GM19025 (cell line): ENCODE measurements around the gene GNS.
A peak's percentile ranks its signal among the peaks of the same experiment; 100 is the strongest.

Source experiments
- ATAC-seq: cut with Tn5 transposase; IDR thresholded peaks from one replicate; pipeline ENCODE4 v1.9.1; 2021; ENCODE audit warnings: mild to moderate bottlenecking, low read depth, moderate library complexity; ENCODE audit not compliant: unreplicated experiment

GNS gene

DNA sequence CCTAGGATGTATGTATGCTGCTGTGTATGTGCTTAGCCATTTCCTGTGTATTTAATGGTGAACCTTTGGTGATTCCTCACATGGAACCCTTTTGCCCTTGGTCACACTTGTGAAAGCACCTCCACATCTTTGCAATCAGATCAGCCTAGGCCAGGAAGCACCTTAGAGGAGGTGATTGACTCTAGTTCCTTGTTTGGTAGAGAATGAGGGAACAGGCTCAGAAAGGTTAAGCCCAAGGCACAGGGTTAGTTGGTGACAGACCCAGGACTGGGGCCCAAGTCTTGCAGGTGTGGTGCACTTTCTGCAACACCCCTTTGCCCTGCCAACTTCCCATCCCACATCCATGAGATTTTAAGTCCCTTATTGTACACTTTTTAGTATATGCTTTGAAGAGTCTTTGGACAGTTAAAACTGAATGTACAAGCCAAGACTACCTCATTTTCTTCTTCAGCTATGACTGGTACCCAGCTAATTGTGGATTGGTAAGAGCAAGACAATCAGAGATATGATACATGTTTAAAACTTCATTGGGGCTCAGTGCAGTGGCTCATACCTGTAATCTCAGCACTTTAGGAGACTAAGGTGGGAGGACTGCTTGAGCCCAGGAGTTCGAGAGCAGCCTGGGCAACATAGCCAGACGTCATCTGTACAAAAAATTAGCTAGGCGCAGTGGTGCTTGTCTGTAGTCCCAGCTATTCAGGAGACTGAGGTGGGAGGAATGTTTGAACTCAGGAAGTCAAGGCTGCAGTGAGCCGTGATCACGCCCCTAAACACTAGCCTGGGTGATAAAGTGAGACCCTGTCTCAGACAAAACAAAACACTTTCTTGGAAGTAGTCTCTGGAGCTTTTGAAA lies 77.8 kb downstream of the GNS start:
- no peak for ATAC-seq

DNA sequence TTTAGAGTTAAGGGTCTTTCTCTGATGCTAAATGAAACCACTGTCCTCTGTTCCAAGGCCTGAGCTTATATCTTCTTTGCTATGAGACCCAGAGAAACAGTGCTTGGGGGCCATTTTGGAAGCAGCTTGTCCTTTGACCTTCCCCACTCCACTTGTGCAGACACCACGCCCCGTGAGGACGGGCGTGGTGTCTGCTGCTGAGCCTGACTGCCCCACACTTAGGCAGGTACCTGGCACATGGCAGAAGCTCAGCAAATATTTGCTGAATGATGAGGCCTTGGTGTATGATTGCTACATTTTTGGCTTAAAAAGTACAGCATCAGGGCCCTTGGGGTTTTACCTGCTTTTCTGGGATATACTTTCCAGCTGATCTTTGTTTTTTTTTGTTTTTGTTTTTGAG lies 79.0 kb downstream of the GNS start:
- no peak for ATAC-seq

DNA sequence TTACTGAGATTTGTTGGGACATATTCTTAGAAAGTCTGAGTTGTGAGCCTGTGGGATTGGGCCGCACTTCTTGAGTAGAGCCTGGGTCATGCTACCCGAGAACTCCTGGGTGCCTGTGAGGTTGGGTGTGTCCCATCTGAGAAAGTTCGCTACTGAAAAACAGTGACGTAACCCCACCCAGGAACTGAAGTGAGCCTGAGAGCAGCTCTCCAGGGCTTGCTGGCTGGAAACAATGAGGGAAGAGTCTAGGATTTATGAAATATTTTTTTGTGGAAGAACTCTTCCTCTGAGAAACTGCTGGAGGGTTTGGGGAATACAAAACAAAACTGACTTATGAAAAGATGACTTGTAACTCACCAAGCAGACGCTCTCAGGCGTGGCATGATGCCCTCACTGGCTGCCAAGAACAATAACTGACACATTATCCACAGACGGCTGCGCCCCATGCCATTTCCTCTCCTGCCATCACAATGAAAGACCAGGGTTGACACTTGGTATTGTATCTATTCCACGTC lies 79.7 kb downstream of the GNS start:
- peak; percentile 49 for ATAC-seq

GRCh38 chr12:64678835-64679234 lies 80.4 kb downstream of the GNS start:
- no peak for ATAC-seq

DNA sequence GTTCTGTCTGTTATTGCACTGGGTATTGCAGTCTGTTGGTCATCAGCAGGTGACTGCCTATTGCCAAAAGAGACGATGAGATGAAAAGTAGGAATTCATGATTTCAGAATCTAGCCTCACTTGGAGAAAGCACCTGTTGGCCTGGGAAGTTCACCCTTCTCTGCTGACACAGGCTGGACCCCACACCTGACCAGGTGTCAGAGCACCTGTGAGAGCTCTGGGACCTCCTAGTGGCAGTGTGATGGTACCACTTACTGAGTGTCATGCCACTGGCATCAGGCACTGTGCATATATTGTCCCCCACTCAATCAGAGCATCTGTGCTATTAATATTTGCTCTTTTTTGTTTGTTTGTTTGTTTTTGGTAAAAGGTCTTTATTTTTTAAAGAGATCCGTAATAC lies 81.0 kb downstream of the GNS start:
- no peak for ATAC-seq

DNA sequence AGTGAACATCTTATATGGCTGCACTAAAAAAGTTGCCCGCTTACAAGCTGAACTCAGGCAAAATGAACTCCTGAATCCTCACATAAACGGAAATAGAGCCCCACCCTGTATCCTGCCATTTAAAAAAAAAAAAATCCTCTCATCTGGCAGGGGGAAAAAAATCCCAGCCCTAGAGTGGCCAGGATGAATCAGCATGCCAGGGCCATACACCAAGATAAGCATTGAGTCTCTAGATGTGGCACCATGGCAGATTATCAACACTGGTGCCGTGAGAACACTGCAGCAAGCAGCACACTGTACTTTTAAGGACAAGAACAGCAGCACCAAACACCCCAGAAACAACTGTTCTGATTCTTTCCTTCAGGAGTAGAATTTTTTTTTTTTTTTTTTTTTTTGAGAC lies 83.4 kb downstream of the GNS start:
- no peak for ATAC-seq

DNA sequence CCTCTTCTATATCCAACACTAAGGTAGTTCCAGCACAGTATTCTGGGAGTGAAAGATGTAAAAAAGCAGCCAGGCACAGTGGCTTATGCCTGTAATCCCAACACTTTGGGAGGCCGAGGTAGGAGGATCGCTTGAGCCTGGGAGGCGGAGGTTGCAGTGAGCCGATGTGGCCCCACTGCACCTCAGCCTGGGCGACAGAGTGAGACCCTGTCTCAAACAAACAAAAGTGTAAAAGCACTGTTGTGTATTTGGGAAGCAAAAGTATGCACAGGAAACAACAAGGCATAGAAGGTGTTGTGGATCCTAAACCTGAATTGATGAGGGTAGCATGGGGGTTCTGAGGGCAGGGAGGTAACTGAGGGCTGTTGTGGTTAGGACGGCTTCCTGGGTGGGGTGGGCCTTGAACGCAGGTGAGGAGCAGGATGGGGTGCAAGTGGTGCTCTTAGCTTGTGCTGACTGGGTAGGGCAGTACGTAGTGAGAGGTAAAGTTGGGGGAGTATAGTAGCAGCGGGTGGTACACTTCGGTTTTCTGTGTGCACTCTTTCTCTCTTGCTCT lies 84.8 kb downstream of the GNS start:
- no peak for ATAC-seq

- no peak for ATAC-seq
Observed at GRCh38 chr12:64673490-64674169, 85.6 kb downstream of the GNS start.

DNA sequence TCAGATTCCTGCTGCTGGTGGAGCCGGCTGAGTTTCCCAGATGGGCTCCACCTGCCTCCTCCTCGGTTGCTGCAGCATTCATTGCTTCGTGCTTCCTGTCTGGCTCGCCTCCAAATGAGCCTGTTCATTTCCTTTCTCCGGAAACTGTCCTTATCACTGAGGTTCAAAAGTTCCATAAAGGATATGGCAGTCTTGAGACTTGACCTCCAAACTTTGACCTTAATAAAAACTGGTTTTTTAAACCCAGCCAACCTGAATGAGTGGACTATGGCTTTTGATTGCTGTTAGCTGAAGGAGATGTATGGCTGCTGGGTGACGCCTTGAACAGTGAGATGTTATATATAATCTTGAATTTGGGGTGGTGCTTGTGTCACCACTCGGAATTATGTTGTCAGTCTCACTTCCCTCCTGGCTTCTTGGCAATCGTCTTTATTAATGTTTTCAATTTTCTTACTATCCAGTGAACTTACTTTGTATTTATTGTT lies 86.2 kb downstream of the GNS start:
- ATAC-seq = no peak

DNA sequence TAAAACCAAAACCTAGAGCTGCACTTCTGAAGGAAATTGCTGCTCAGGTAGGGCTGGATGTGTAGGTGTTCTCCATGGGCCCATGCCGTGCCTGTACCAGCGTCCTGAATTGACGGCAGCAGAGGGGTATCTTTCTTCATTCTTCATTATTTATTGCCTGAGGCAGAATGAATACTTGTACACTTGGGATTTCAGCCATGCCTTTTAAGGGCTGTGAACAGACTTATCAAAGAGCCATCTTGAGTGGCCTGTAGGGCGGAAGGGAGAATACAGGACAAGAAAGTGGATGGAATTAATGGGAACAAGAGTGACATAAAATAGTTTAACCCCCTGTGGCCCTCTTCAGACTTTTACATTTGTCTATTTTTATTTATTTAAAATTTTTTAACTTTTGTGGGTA lies 87.5 kb downstream of the GNS start:
- ATAC-seq = no peak

GRCh38 chr12:64670919-64671639 lies 88.1 kb downstream of the GNS start:
- ATAC-seq = no peak

- ATAC-seq = no peak
Observed at GRCh38 chr12:64670019-64670418, 89.2 kb downstream of the GNS start.

DNA sequence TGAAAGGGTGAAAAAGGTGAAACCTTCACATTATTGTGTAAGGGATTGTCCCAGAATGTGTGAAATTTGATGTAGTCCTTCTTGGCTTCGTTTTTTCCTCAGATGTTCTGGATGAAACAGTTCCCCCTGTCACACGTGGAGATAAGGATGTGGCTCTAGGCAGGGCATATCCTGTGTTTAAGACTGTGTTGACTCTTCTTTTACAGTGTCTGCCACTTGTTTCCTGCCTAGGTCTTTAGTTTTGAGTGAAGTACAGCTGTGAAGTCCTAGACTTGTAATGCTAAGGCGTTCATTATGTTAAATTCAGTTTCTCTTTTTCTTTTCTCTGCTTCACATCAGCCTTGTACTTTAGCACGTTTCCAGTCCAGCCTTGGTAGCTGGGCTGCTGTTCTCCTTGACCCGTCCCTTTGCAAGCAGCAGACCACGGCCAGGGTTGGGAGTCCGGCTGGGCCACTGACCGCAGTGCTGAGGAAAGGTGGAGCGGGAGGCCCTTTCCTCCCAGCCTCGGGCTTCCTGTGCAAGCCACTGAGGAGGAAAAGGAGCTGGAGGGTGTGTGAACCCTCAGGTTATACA lies 89.8 kb downstream of the GNS start:
- ATAC-seq = peak; percentile 76

DNA sequence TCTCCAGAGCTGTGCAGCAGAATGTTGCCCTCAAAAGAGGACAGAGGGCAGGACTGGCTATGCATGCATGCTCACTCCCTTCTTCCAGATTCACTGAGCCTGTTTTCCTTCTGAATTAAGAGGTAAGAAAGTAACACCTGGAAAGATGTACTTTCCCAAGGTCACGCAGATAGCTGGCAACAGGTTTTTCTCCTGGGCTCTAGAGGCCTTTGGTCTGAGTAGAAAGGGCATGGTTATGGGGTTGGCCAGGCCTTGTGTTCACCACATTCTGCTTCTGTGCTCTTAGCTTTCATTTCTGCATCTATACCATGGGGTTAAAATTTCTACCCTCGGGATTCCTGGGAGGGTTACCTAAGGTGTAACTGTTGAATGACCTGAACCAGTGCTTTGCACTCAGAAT lies 91.4 kb downstream of the GNS start:
- ATAC-seq = no peak

DNA sequence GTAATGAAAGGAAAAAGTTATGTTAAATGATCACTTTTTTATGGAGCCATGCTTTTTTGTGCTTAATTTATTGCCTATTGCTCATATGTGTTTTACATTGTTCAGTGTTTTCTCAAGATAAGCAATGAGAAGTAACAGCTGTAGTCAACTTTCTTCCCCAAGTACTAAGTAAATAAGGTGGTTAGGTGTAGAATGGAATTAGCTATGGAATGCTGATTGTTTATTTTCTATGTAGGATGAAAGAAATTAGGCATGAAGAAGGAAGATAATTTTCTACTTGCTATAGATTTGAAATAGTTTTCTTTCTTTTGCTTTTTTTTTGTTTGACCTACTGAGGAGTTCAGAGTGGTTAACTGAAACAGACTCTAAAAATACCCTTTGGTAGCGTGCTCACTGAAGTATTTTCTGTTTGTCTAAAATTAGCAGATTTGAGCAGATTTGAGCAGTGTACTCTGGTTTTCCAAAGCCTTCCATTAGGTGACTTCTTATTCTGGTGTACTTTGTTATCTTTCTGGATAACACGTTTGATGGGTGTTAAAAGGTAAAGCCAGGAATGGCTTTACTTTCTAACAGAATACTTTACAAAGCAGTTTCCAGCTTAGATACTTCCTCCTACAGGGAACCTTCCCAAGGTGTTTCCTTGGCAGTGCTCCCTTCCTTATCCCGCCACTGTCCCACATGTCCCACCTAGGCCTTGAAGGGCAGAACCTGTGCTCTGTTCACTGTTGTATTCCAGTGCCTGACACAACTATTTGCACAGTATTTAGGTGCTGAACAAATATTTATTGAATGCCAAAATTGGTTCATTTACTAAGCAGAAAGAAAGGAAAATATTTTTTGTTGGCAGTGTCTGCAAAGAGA lies 92.9 kb downstream of the GNS start:
- no peak for ATAC-seq

DNA sequence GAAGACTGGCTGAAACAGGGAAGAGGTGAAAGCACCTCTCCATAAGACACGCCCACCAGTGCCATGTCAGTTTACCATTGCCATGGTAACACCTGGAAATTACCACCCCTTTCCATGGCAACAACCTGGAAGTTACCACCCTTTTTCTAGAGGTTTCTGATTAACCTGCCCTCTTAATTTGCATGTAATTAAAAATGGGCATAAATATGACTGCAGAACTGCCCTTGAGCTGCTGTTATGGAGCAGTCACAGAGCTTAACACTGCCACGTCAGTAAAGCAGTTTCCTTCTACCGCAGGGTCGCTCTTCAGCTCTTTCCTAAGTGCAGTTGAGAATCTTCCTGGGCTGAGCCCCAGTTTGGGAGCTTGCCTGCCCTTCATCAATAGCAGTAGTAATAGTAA lies 93.7 kb downstream of the GNS start:
- peak; percentile 39 for ATAC-seq
